Coronary artery (tissue), 2 donors: ENCODE results near the gene MGMT.

Experiments used
- DNase-seq: peaks from one replicate; pipeline ENCODE4 v3.0.0-alpha.2; 2017; ENCODE audit warnings: low spot score
- H3K27ac ChIP-seq, 2 donors: fragments of 200-600 bp; sonication (generic); one replicate each; pipeline ENCODE4 v1.5.1; 2016 to 2019
- H3K4me3 ChIP-seq: fragments of 200-600 bp; sonication (generic); 2 replicates; pipeline ENCODE4 v1.5.1; 2016; ENCODE audit warnings: mild to moderate bottlenecking, moderate library complexity
- TF ChIP-seq, protein P1 (sequence below): fragments of 200-600 bp; sonication (generic); IDR thresholded peaks from one replicate; pipeline ENCODE4 v1.5.1; 2019; ENCODE audit warnings: antibody characterized with exemption

The MGMT gene

DNA sequence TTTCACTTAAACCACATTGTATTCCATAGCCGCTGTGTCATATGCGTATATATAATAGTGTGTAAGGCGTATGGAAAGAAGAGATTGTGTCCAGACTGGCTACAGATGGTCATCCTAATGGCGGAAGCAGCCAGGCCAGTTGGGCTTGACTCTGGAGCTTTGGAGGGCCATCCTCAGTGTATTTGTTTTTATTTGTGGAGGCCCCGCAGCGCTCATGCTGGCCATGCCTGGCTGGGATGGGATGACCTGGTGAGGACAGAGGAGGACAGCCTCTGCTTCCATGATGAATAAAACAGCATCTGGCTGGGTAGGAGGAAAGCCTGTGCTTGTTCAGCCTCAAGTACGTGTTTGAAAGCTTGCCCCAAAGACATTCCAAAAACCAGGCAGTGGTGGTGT lies 276.7 kb downstream of the MGMT start:
- TF ChIP-seq, protein P1, sequence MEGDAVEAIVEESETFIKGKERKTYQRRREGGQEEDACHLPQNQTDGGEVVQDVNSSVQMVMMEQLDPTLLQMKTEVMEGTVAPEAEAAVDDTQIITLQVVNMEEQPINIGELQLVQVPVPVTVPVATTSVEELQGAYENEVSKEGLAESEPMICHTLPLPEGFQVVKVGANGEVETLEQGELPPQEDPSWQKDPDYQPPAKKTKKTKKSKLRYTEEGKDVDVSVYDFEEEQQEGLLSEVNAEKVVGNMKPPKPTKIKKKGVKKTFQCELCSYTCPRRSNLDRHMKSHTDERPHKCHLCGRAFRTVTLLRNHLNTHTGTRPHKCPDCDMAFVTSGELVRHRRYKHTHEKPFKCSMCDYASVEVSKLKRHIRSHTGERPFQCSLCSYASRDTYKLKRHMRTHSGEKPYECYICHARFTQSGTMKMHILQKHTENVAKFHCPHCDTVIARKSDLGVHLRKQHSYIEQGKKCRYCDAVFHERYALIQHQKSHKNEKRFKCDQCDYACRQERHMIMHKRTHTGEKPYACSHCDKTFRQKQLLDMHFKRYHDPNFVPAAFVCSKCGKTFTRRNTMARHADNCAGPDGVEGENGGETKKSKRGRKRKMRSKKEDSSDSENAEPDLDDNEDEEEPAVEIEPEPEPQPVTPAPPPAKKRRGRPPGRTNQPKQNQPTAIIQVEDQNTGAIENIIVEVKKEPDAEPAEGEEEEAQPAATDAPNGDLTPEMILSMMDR: no peak
- no peak for DNase-seq
- no peak overlapping the region for H3K27ac ChIP-seq
- H3K4me3 ChIP-seq: no peak overlapping the region

DNA sequence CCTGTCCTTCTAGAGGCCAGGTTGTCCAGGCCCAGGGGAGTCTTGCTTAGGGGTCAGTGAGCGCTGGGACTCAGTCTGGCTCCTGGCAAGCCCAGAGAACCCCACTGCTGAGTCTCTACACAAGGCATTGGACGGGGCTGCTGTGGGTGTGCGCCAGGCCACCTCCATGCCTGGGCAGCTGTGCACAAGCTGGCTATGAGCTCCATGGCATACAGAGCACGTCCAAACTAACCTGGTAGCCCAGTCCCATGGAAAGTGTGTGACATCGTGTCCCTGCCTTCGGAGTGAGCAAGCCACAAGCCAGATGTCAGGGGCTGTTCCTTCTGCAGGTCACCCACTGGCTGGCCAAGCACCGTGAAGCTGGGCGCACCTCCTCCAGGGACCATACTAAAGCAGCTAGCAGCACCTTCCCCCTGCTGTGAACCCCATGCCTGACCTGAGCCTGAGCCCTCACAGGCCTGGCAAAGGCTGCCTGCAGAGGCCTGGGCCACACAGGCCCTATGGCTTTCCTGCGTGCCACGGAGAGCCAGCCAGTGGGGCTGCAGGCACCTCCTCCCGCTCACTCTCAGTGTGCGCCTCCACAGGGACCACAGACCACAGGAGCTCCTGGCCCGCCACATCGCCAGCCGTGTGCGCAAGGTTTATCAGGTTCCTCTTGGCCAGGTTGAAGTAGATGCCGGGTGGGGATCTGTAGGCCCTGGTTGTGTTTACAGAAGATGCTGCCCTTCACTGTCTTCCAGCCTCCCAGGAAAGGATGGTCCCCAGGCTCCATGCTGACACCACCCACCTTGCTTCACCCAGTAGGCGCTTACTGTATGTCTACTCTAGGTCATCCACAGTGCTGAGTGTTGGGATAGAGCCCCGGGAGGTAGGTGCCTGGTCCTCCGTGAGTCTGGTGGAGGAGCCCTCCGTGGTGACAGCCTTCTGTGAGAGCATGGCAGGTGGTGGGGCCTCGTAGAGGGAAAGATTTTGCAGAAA lies 277.4 kb downstream of the MGMT start:
- Histone ChIP-seq H3K4me3 (no peak overlapping the region), H3K27ac (no peak overlapping the region)
- TF ChIP-seq, protein P1: no peak
- DNase-seq: peak; percentile 68

DNA sequence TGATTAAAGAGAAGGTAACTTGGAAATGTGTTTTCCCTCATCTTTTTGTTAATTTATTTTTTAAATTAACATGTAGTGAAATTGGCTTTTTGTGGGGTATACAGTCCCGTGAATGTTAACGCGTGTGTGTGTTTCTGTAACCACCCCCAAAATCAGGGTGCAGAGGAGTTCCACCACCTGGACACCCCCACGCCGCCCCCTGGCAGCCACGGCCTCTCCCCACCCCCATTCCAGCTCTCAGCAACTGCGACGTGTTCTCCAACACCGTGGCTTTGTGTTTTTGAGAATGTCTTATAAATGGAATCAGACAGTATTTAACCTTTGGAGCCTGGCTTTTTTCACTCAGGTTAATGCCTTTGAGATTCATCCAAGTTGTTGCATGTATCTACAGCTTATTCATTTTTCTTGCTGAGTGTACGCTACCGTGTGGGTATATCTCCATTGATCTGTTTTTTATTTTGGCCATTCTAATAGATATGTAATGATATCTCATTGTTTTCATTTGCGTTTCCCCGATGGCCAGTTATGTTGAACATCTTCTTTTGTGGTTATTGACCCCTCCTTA lies 278.2 kb downstream of the MGMT start:
- Histone ChIP-seq H3K27ac (no peak overlapping the region), H3K4me3 (no peak overlapping the region)
- TF ChIP-seq, protein P1: no peak
- DNase-seq: no peak

DNA sequence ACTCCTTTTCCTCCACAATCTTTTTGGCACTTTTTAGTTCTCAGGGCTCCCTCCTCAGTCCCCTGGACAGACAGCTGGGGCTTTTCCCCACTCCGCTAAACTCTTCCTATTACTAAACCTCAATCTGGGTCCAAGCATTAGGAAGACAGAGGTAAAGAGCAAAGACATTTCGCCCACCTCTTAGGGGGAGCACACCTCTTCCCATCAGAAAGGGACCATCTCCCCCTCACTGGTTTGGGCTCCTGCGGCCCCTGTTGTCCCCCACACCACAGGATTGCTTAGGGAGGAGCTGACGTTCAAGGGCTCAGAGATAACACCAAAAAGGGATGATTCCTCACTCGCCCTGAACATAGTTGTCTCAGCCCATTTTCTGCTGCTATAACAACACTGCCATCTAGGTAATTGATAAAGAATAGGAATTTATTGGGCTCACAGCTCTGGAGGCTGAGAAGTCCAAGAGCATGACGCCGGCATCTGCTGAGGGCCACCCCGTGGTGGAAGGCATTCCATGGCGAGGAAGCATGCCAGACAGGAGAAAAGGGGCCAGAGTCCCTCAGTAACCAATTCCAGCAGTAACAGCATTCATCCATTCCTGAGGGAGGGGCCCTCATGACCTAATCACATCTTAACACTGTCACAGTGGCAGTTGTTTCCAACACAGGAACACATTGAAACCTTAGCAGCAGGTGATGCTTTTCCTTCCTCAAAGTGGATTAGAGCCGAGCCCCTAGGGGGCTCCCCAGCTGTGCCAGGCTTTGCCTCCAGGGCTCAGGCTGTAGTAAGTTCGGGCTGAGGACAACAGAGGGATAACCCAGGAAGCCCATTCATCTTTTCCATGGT lies 287.4 kb downstream of the MGMT start:
- TF ChIP-seq, protein P1: no peak
- peak; percentile 26 for DNase-seq
- no peak overlapping the region for H3K27ac ChIP-seq
- no peak overlapping the region for H3K4me3 ChIP-seq

DNA sequence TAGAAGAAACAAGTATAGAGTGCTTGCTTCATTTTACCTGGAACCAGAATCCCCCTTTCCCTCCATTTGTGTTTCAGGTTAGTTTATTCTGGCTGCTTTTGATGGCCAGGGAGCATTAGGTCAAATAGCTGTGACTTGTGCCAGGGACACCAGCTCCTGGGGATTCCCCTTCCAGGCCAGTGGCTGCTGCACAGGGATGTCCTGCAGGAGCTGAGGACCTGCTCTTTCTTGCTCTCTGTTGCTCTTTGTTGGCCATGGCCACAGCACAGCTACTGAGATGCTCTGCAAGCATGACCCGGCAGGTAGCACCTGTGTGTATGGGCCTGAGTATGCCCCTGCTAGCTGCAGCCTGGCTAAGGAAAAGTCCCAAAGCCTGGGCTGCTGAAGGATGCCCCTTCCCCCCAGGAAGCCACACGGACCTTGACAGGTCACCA lies 288.1 kb downstream of the MGMT start:
- Histone ChIP-seq H3K27ac (no peak overlapping the region), H3K4me3 (no peak overlapping the region)
- TF ChIP-seq, protein P1: no peak
- no peak for DNase-seq

DNA sequence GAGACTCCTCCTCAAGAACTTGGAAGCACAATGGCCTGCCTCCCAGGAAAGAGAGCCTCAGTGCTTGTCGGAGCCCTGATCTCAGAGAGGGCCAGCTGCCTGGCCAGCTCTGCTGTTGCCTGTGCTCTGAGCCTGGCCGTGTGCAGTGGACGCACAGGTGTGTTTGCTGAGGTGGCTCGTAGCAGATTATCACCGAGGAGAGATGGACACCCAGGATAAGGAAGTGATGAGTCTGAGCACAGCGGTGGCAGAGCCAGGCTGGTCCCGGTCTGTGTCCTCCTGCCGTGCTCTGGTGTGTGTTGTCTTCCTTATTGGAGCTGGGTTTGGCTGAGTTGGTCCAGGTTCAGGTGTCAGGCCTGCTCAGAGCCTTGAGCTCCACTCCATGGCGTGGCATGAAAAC lies 288.6 kb downstream of the MGMT start:
- TF ChIP-seq, protein P1: no peak
- no peak overlapping the region for H3K4me3 ChIP-seq
- no peak overlapping the region for H3K27ac ChIP-seq
- DNase-seq: peak; percentile 21
